Skeletal muscle tissue (tissue), 4 donors: Measurements from ENCODE around the gene ANKRD44. TPM values are rescaled to one million over a fixed set of nuclear protein-coding genes. Genes with fewer than 3 reads are reported as not detected.

Source experiments
- H3K27ac ChIP-seq: one replicate; pipeline ENCODE4 v1.7.0; 2013; ENCODE audit warnings: mild to moderate bottlenecking, low read depth, low read length, inconsistent platforms
- H3K27me3 ChIP-seq, 3 donors: one replicate each; pipeline ENCODE4 v1.7.0; 2013; ENCODE audit warnings: low read length in 3 of 3; ENCODE audit not compliant: control insufficient read depth in 3 of 3, insufficient read depth in 3 of 3
- H3K36me3 ChIP-seq, 3 donors: one replicate each; pipeline ENCODE4 v1.7.0; 2013; ENCODE audit warnings: low read length in 3 of 3; ENCODE audit not compliant: control insufficient read depth in 3 of 3, insufficient read depth in 3 of 3
- H3K4me1 ChIP-seq, 3 donors: one replicate each; pipeline ENCODE4 v1.7.0; 2013; ENCODE audit warnings: low read length in 3 of 3, mild to moderate bottlenecking in 3 of 3; ENCODE audit not compliant: control insufficient read depth in 3 of 3, insufficient read depth in 3 of 3
- H3K4me3 ChIP-seq, 3 donors: one replicate each; pipeline ENCODE4 v1.7.0; 2013; ENCODE audit warnings: low read length in 3 of 3
- H3K9ac ChIP-seq, 3 donors: one replicate each; pipeline ENCODE4 v1.7.0; 2013; ENCODE audit warnings: low read length in 3 of 3, mild to moderate bottlenecking in 3 of 3, moderate library complexity in 2 of 3, low read depth in 1 of 3
- H3K9me3 ChIP-seq, 3 donors: one replicate each; pipeline ENCODE4 v1.7.0; 2013; ENCODE audit warnings: low read length in 3 of 3; ENCODE audit not compliant: control insufficient read depth in 3 of 3
- total RNA-seq: library from RNA; depleted of rRNA; stranded (reverse); fragments of >200 nt; gene quantifications from one replicate; pipeline ENCODE4 v1.2.3, GENCODE V29; 2014
- donor health status: Osteomylitis.

ANKRD44 gene
- total RNA-seq, 1 donor from 2014 or later = 26.6 TPM

DNA sequence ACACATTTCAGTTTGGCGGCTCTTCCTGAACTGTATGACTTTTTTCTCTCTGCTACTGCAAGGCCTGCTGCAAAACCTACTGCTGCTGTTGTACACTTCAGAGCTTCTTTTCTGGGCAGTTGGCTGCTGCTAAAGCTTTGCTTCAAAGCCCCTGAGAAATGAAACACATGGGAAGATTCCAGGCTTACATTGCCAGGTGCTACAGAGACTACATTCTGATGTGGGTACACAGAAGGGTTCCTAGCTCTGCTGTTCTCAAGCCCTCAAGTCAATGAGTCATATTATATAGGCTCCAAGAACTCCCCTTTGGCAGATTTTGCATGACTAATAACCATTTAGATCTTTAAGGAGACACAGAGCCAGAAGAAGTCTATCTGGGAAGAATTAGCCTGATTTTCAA is 371.2 kb downstream of the ANKRD44 start:
- H3K27me3 ChIP-seq = no peaks in the 10 kb centered on the region
- H3K27ac ChIP-seq = no peak overlapping the region
- H3K9ac ChIP-seq = no peak overlapping the region
- H3K9me3 ChIP-seq = no peaks in the 10 kb centered on the region
- no peaks in the 10 kb centered on the region for H3K36me3 ChIP-seq
- H3K4me3 ChIP-seq = no peak overlapping the region
- peaks cover 0 to 7% (median 0%) of the 10 kb centered on the region in 3 donors for H3K4me1 ChIP-seq

Other genes starting within 250 kb of the ANKRD44 start
- gene SF3B1, start 124.2 kb upstream of the ANKRD44 start, total RNA-seq = 152 TPM
- gene COQ10B, start 142.8 kb upstream of the ANKRD44 start, total RNA-seq = 10.4 TPM
- 146 TPM for gene HSPD1, start 189.1 kb upstream of the ANKRD44 start, total RNA-seq
- 80.4 TPM for gene HSPE1, start 189.6 kb upstream of the ANKRD44 start, total RNA-seq
- gene MOB4, start 205.3 kb upstream of the ANKRD44 start, total RNA-seq = 25.1 TPM